ENCODE data around the gene DOCK7.
"Not testable (repeated sequence)": the region's sequence is repeated elsewhere in the genome, so short reads cannot be mapped to it uniquely, and the experiment has no call there.

Gene DOCK7

GRCh38 chr1:62527346-62527745 is 160.8 kb downstream of the DOCK7 start:
- DNase-seq: not testable (repeated sequence)

GRCh38 chr1:62523860-62524259 is 164.3 kb downstream of the DOCK7 start:
- no peak for DNase-seq

GRCh38 chr1:62516600-62516999 is 171.6 kb downstream of the DOCK7 start:
- DNase-seq: no peak

GRCh38 chr1:62514746-62515423 is 173.3 kb downstream of the DOCK7 start:
- DNase-seq: no peak

- no peak for DNase-seq
These were observed 175.2 kb downstream of the DOCK7 start for GRCh38 chr1:62513013-62513412.

GRCh38 chr1:62509028-62509427 is 179.2 kb downstream of the DOCK7 start:
- no peak for DNase-seq

GRCh38 chr1:62508187-62508758 is 179.9 kb downstream of the DOCK7 start:
- peak; percentile 17 for DNase-seq

GRCh38 chr1:62500210-62500609 is 188.0 kb downstream of the DOCK7 start:
- no peak for DNase-seq

GRCh38 chr1:62494137-62494536 is 194.0 kb downstream of the DOCK7 start:
- DNase-seq: no peak

- DNase-seq: no peak
These were observed 194.5 kb downstream of the DOCK7 start for GRCh38 chr1:62493656-62494055.

- no peak for DNase-seq
These were observed 195.7 kb downstream of the DOCK7 start for GRCh38 chr1:62492521-62492920.

- DNase-seq: no peak
These were observed 200.2 kb downstream of the DOCK7 start for GRCh38 chr1:62487956-62488355.

GRCh38 chr1:62484824-62485468 is 203.2 kb downstream of the DOCK7 start:
- no peak for DNase-seq

- no peak for DNase-seq
These were observed 206.5 kb downstream of the DOCK7 start for GRCh38 chr1:62481681-62482080.

GRCh38 chr1:62476525-62477219 is 211.5 kb downstream of the DOCK7 start:
- DNase-seq: no peak

- no peak for DNase-seq
These were observed 221.1 kb downstream of the DOCK7 start for GRCh38 chr1:62467092-62467491.

GRCh38 chr1:62462370-62462769 is 225.8 kb downstream of the DOCK7 start:
- no peak for DNase-seq

GRCh38 chr1:62457955-62458354 is 230.2 kb downstream of the DOCK7 start:
- DNase-seq: no peak

GRCh38 chr1:62452951-62453350 is 235.2 kb downstream of the DOCK7 start:
- no peak for DNase-seq

GRCh38 chr1:62450301-62450700 is 237.9 kb downstream of the DOCK7 start:
- DNase-seq: no peak

GRCh38 chr1:62448221-62448933 is 239.8 kb downstream of the DOCK7 start:
- no peak for DNase-seq

- DNase-seq: no peak
These were observed 243.5 kb downstream of the DOCK7 start for GRCh38 chr1:62444701-62445100.
